Kidney epithelial cell (primary cell): ENCODE data around the gene SGO2. TPM values are rescaled to one million over a fixed set of nuclear protein-coding genes. Genes with fewer than 3 reads are reported as not detected.

Experiments
- DNase-seq: peaks from one replicate; pipeline ENCODE4 v3.0.0-alpha.2; 2010; ENCODE audit warnings: low read depth
- H3K27me3 ChIP-seq: 2 replicates; pipeline ENCODE4 v1.6.0; 2011; ENCODE audit warnings: low read length; ENCODE audit not compliant: control insufficient read depth, insufficient read depth
- H3K36me3 ChIP-seq: 2 replicates; pipeline ENCODE4 v1.5.1; 2011; ENCODE audit warnings: low read length; ENCODE audit not compliant: control insufficient read depth, insufficient read depth
- H3K4me3 ChIP-seq: 2 replicates; pipeline ENCODE4 v1.5.1; 2011; ENCODE audit warnings: low read depth, mild to moderate bottlenecking, control low read depth, low read length
- total RNA-seq: library from RNA; depleted of rRNA; stranded (reverse); fragments of >200 nt; gene quantifications from 2 replicates; pipeline ENCODE4 v1.2.3, GENCODE V29; 2015
- TF ChIP-seq, protein P1 (sequence below): IDR thresholded peaks from 2 replicates; pipeline ENCODE4 v1.5.1; 2011; ENCODE audit warnings: mild to moderate bottlenecking, moderate library complexity, low read length, control low read depth, inconsistent platforms; ENCODE audit not compliant: insufficient read depth, poor library complexity, severe bottlenecking

SGO2 gene
- total RNA-seq, 1 donor from 2014 or later = 5.4 TPM

DNA sequence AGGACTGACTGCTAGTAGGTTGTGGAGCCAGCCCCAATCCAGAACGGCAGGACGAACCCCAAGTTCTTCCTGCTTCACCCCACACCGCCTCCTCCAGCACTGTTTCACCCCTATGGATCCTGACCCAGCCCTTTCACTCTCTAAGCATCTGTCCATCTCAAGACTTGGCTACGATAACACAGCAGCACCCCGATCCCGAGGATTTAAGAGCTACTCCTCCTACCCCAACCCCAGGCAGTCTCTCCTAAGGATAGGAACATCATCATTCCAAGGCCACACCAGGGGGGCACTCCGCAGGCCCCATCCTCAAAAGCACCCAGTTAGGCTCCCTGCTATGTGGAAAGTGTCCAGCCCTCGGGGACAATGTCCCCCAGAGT, 16.8 kb upstream of the SGO2 start:
- TF ChIP-seq, protein P1, sequence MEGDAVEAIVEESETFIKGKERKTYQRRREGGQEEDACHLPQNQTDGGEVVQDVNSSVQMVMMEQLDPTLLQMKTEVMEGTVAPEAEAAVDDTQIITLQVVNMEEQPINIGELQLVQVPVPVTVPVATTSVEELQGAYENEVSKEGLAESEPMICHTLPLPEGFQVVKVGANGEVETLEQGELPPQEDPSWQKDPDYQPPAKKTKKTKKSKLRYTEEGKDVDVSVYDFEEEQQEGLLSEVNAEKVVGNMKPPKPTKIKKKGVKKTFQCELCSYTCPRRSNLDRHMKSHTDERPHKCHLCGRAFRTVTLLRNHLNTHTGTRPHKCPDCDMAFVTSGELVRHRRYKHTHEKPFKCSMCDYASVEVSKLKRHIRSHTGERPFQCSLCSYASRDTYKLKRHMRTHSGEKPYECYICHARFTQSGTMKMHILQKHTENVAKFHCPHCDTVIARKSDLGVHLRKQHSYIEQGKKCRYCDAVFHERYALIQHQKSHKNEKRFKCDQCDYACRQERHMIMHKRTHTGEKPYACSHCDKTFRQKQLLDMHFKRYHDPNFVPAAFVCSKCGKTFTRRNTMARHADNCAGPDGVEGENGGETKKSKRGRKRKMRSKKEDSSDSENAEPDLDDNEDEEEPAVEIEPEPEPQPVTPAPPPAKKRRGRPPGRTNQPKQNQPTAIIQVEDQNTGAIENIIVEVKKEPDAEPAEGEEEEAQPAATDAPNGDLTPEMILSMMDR = no peak
- peak overlapping the region; percentile 81 for H3K4me3 ChIP-seq
- no peak for DNase-seq
- H3K36me3 ChIP-seq = no peaks in the 10 kb centered on the region
- H3K27me3 ChIP-seq = peaks cover 2% of the 10 kb centered on the region

GRCh38 chr2:200509612-200510433, 16.2 kb upstream of the SGO2 start, which contains the start of gene KCTD18:
TSS of gene KCTD18 (minus strand) at chr2:200510068. CDS start at chr2:200507016, 3,052 bp downstream.
- peaks cover 2% of the 10 kb centered on the region for H3K27me3 ChIP-seq
- DNase-seq = peak; percentile 50
- peak within 1 kb of the TSS; percentile 81 for H3K4me3 ChIP-seq
- TF ChIP-seq, protein P1 = peak; percentile 39
- H3K36me3 ChIP-seq = no peaks in the 10 kb centered on the region

DNA sequence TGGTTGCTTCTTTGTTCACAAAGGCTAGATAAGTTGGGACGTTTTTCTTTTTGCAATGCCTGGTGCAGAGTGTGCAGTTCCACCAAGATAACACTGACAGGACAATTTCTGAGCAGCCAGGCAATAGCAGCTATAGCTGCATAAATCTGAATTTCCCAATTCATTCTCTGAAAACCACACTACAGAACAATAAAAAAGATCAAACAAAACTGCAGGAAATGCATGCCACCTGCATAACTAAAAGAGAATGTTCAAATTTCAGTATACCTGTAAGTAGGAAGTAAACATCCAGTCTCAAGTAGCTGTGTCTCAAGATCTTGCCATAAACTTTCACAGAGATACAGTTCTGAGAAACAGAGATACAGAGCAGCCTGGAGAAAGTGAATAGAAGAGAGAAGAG, 10.9 kb upstream of the SGO2 start:
- TF ChIP-seq, protein P1 = no peak
- DNase-seq = no peak

GRCh38 chr2:200523158-200523557, 2.8 kb upstream of the SGO2 start:
- no peak for DNase-seq
- TF ChIP-seq, protein P1 = no peak
- H3K27me3 ChIP-seq = no peaks in the 10 kb centered on the region
- H3K36me3 ChIP-seq = no peaks in the 10 kb centered on the region
- H3K4me3 ChIP-seq = no peak overlapping the region

More for the DNA sequence above, 10.9 kb upstream of the SGO2 start:
- H3K36me3 ChIP-seq = no peaks in the 10 kb centered on the region
- no peak overlapping the region for H3K4me3 ChIP-seq
- H3K27me3 ChIP-seq = peaks cover 2% of the 10 kb centered on the region

DNA sequence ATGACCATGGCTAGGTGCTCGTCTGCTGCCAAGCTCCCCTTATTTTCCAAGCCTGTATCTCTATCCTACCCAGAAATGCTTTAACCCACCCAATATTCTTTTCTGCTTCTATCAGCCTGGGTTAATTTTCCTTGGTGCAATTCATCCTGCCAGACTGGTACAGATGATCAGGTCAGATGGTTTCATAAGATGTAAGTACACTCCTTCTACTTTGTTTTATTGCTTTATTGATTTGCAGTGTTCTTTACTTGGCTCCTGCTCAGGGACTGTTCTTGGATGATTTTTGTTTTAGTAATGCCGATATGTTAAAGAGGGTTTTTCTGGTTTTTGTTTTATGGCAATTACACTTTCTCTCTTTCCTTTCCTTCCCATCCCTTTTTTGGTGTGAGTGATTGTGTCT, 2.4 kb upstream of the SGO2 start:
- no peak for DNase-seq
- H3K4me3 ChIP-seq = no peak overlapping the region
- no peaks in the 10 kb centered on the region for H3K27me3 ChIP-seq
- no peaks in the 10 kb centered on the region for H3K36me3 ChIP-seq
- TF ChIP-seq, protein P1 = no peak
